Measurements from ENCODE around the gene SAMD3. TPM values are rescaled to one million over a fixed set of nuclear protein-coding genes. Genes with fewer than 3 reads are reported as not detected.
A peak's percentile ranks its signal among the peaks of the same experiment; 100 is the strongest.

SAMD3 gene
- total RNA-seq, 6 experiments from 2014 or later, result 0.25 to 0.86 (median 0.37) TPM

DNA sequence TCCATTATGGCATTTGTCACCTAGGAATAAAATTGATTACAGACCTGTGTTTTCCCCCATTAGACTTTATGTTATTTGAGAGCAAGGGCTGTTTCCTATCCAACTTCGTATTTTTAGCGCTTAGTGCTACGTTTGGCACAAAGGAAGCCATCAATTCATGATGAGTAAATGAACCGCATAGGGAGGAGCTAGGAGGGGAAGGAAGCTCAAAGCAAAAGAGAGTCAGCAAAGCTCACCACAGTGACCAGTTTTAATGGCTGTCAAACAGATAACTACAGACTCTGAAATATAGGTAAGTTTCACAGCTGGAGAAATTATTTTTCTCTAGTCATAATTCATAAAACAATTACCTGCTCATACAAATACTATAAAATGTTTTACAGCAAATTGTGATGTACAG, 6.9 kb upstream of the SAMD3 start:
- DNase-seq, result no peak
- Histone ChIP-seq H3K4me1 (no peaks in the 10 kb centered on the region), H3K9me3 (no peaks in the 10 kb centered on the region), H3K27ac (no peak overlapping the region), H3K36me3 (no peaks in the 10 kb centered on the region), H3K4me3 (no peak overlapping the region), H3K27me3 (no peaks in the 10 kb centered on the region)
- TF ChIP-seq POLR2A (IDR thresholded peaks at IDR 0.05), result no peak
- TF ChIP-seq, protein P1, sequence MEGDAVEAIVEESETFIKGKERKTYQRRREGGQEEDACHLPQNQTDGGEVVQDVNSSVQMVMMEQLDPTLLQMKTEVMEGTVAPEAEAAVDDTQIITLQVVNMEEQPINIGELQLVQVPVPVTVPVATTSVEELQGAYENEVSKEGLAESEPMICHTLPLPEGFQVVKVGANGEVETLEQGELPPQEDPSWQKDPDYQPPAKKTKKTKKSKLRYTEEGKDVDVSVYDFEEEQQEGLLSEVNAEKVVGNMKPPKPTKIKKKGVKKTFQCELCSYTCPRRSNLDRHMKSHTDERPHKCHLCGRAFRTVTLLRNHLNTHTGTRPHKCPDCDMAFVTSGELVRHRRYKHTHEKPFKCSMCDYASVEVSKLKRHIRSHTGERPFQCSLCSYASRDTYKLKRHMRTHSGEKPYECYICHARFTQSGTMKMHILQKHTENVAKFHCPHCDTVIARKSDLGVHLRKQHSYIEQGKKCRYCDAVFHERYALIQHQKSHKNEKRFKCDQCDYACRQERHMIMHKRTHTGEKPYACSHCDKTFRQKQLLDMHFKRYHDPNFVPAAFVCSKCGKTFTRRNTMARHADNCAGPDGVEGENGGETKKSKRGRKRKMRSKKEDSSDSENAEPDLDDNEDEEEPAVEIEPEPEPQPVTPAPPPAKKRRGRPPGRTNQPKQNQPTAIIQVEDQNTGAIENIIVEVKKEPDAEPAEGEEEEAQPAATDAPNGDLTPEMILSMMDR (IDR thresholded peaks at IDR 0.05), result no peak
- ATAC-seq, result no peak
- intact Hi-C loops (cut with DNase I), result no loop called here
- 46% methylated on average over 4 of the region's 4 CpGs for WGBS (ENCODE audit: insufficient coverage, low coverage, low lambda C conversion rate, missing lambda C conversion rate)

DNA sequence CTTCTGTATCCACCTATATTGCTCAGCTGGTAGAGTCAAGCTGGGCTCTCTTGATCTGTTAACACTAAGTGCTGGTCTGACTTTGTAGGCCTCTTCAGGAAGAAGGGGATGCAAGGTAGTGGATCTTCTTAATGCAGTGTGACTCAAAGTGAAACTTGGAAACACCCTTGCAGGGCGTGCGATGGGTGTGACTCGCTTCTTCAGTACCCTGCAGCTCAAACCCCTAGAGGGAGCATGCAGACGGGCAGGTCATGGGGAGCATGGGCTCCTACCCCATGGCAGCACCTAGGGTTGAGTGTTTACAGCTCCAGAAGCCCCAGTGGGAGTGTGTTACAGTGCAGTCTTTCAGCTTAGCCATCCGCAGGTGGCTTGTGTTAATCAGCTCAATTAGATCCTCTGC, 757 bp upstream of the SAMD3 start:
- Histone ChIP-seq H3K36me3 (no peaks in the 10 kb centered on the region), H3K4me1 (no peaks in the 10 kb centered on the region), H3K27me3 (no peaks in the 10 kb centered on the region), H3K9me3 (no peaks in the 10 kb centered on the region), H3K27ac (no peak overlapping the region), H3K4me3 (no peak overlapping the region)
- peak in 2 of 4 donors; percentile 42 to 58 for ATAC-seq
- intact Hi-C loops (cut with DNase I), result no loop called here
- TF ChIP-seq, protein P1 (IDR thresholded peaks at IDR 0.05), result no peak
- no peak for TF ChIP-seq POLR2A (IDR thresholded peaks at IDR 0.05)
- WGBS (ENCODE audit: insufficient coverage, low coverage, low lambda C conversion rate, missing lambda C conversion rate), result 71% methylated on average over 1 of the region's 5 CpGs
- DNase-seq, result no peak

DNA sequence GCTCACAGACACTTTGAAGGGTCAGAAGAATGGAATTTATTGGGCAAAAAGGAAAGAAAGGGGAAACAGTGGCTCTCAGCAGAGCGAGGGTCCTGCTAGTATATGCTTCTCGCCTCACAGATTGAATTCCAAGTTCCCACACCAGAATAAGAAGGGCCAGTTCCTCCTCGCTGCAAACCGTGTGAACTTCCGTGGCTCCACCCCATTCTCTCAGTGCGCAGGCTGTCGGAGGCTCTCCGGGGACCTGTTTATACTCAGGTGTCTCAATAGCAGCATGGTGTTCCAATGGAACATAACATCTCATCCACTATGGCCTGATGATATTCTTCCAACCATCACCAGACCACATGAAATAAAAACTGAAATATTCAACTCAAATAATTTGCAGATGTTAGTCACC, 4.6 kb downstream of the SAMD3 start:
- no peaks in the 10 kb centered on the region for H3K4me1 ChIP-seq
- no peak overlapping the region for H3K27ac ChIP-seq
- intact Hi-C loops (cut with DNase I), result no loop called here
- ATAC-seq, result no peak
- H3K4me3 ChIP-seq, result no peak overlapping the region
- H3K9me3 ChIP-seq, result no peaks in the 10 kb centered on the region
- WGBS (ENCODE audit: insufficient coverage, low coverage, low lambda C conversion rate, missing lambda C conversion rate), result 87% methylated on average over 4 of the region's 8 CpGs
- no peaks in the 10 kb centered on the region for H3K36me3 ChIP-seq
- no peaks in the 10 kb centered on the region for H3K27me3 ChIP-seq
- TF ChIP-seq POLR2A (IDR thresholded peaks at IDR 0.05), result no peak
- TF ChIP-seq, protein P1 (IDR thresholded peaks at IDR 0.05), result no peak
- DNase-seq, result no peak

DNA sequence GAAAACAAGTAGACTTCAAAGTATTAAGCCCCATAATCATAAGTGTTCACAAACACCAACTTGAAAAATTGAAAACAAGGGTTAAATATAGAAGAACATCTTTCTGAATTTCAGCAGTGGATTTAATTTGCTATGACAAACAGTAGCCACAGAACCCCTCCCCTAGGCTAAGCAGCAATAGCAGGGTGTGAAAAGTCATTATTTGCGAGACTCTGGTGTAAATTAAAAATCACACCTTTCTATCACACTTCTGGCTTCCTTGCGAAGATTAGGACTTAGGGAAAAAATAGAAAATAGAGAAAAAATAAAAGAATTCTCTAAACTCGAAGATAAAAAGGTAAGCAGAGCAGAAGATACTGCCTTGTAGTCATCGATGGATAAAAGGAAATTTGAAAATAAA, 6.1 kb downstream of the SAMD3 start:
- Histone ChIP-seq H3K4me1 (no peaks in the 10 kb centered on the region), H3K4me3 (no peak overlapping the region), H3K27ac (no peak overlapping the region), H3K36me3 (no peaks in the 10 kb centered on the region), H3K9me3 (no peaks in the 10 kb centered on the region), H3K27me3 (no peaks in the 10 kb centered on the region)
- WGBS (ENCODE audit: insufficient coverage, low coverage, low lambda C conversion rate, missing lambda C conversion rate), result 16% methylated on average over 4 of the region's 4 CpGs
- TF ChIP-seq, protein P1 (IDR thresholded peaks at IDR 0.05), result no peak
- TF ChIP-seq POLR2A (IDR thresholded peaks at IDR 0.05), result no peak
- DNase-seq (no peak), ATAC-seq (no peak)
- intact Hi-C loops (cut with DNase I), result no loop called here

DNA sequence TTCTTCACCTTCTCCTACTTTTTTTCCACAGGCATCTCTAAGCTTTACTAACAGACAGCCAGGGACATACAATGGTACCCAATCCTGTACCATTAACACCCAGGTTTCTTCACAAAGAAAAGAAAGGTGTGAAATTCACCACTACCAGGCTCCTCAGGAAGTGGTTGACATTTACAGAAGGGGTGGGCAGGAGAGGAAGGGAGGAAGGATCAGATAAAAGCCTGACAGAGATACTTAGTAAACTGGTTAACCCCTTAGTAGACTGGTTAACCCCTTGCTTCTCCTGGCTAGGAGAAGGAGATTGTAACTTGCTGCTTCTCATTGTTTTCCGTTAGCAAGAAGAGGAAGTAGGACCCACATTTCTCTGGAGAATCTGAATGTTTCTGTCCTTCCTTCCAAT, 7.2 kb downstream of the SAMD3 start:
- DNase-seq (no peak), ATAC-seq (peak in 2 of 4 donors; percentile 38 to 46)
- Histone ChIP-seq H3K4me1 (no peaks in the 10 kb centered on the region), H3K27me3 (no peaks in the 10 kb centered on the region), H3K36me3 (no peaks in the 10 kb centered on the region), H3K4me3 (no peak overlapping the region), H3K9me3 (no peaks in the 10 kb centered on the region), H3K27ac (no peak overlapping the region)
- intact Hi-C loops (cut with DNase I), result no loop called here
- 8% methylated on average over 1 of the region's 1 CpG for WGBS (ENCODE audit: insufficient coverage, low coverage, low lambda C conversion rate, missing lambda C conversion rate)
- no peak for TF ChIP-seq POLR2A (IDR thresholded peaks at IDR 0.05)

Data from right lobe of liver (tissue), 6 donors.